Liver (tissue), 9 donors: Measurements from ENCODE around the gene MAPT. TPM values are rescaled to one million over a fixed set of nuclear protein-coding genes. Genes with fewer than 3 reads are reported as not detected.
"Not testable (repeated sequence)": the region's sequence is repeated elsewhere in the genome, so short reads cannot be mapped to it uniquely, and the experiment has no call there.

Experiments used
- DNase-seq: peaks from one replicate; pipeline ENCODE4 v3.0.0-alpha.2; 2017; ENCODE audit warnings: low spot score
- H3K27ac ChIP-seq, 2 donors: one replicate each; pipeline ENCODE4 v1.7.0; 2013; ENCODE audit warnings: inconsistent platforms in 2 of 2, low read length in 2 of 2, control low read depth in 1 of 2, low read depth in 1 of 2, mild to moderate bottlenecking in 1 of 2
- H3K27me3 ChIP-seq, 4 donors: one replicate each; pipeline versions ENCODE4 v1.6.1 to v1.7.0; 2013; ENCODE audit warnings: low read length in 3 of 4, inconsistent platforms in 1 of 4, mild to moderate bottlenecking in 1 of 4, moderate library complexity in 1 of 4; ENCODE audit not compliant: control insufficient read depth in 4 of 4, insufficient read depth in 4 of 4
- H3K36me3 ChIP-seq, 4 donors: one replicate each; pipeline versions ENCODE4 v1.6.1 to v1.7.0; 2013; ENCODE audit warnings: low read length in 3 of 4, mild to moderate bottlenecking in 3 of 4, low read depth in 1 of 4, moderate library complexity in 1 of 4; ENCODE audit not compliant: control insufficient read depth in 4 of 4, insufficient read depth in 3 of 4
- H3K4me1 ChIP-seq, 4 donors: one replicate each; pipeline versions ENCODE4 v1.6.1 to v1.7.0; 2013; ENCODE audit warnings: low read length in 3 of 4, mild to moderate bottlenecking in 3 of 4, moderate library complexity in 1 of 4; ENCODE audit not compliant: control insufficient read depth in 4 of 4, insufficient read depth in 4 of 4
- H3K4me3 ChIP-seq, 3 donors: one replicate each; pipeline versions ENCODE4 v1.6.1 to v1.7.0; 2013; ENCODE audit warnings: low read length in 3 of 3, control low read depth in 1 of 3, low read depth in 1 of 3, mild to moderate bottlenecking in 1 of 3
- H3K9ac ChIP-seq, 2 donors: one replicate each; pipeline ENCODE4 v1.7.0; 2013; ENCODE audit warnings: low read length in 2 of 2, mild to moderate bottlenecking in 2 of 2, moderate library complexity in 2 of 2, control low read depth in 1 of 2, low read depth in 1 of 2
- H3K9me3 ChIP-seq, 4 donors: one replicate each; pipeline versions ENCODE4 v1.6.1 to v1.7.0; 2013; ENCODE audit warnings: low read length in 3 of 4; ENCODE audit not compliant: control insufficient read depth in 4 of 4
- FOXA1 ChIP-seq: IDR thresholded peaks from 2 replicates; pipeline ENCODE4 v1.6.1; 2016; ENCODE audit warnings: antibody characterized with exemption
- FOXA2 ChIP-seq: IDR thresholded peaks from 2 replicates; pipeline ENCODE4 v1.6.1; 2016; ENCODE audit warnings: antibody characterized with exemption
- GABPA ChIP-seq, 2 donors: IDR thresholded peaks in 1 of 2; conservative IDR thresholded peaks in 1 of 2; 2 replicates each; pipeline ENCODE4 v1.6.1; 2016; ENCODE audit warnings: antibody characterized with exemption in 2 of 2, mild to moderate bottlenecking in 1 of 2, moderate library complexity in 1 of 2
- HNF4G ChIP-seq: IDR thresholded peaks from 2 replicates; pipeline ENCODE4 v1.6.1; 2016; ENCODE audit warnings: antibody characterized with exemption
- JUND ChIP-seq, 2 donors: IDR thresholded peaks; 2 replicates each; pipeline ENCODE4 v1.6.1; 2016; ENCODE audit warnings: antibody characterized with exemption in 2 of 2
- NR2F2 ChIP-seq: IDR thresholded peaks from 2 replicates; pipeline ENCODE4 v1.6.1; 2016; ENCODE audit warnings: antibody characterized with exemption
- RAD21 ChIP-seq, 2 donors: IDR thresholded peaks; 2 replicates each; pipeline ENCODE4 v1.6.1; 2016; ENCODE audit warnings: antibody characterized with exemption in 2 of 2, mild to moderate bottlenecking in 2 of 2
- RXRA ChIP-seq, 2 donors: IDR thresholded peaks; 2 replicates each; pipeline ENCODE4 v1.6.1; 2017 to 2018; ENCODE audit warnings: antibody characterized with exemption in 2 of 2, mild to moderate bottlenecking in 1 of 2
- SP1 ChIP-seq: IDR thresholded peaks from 2 replicates; pipeline ENCODE4 v1.6.1; 2018; ENCODE audit warnings: antibody characterized with exemption, mild to moderate bottlenecking
- TAF1 ChIP-seq: conservative IDR thresholded peaks from 2 replicates; pipeline ENCODE4 v1.6.1; 2016; ENCODE audit warnings: antibody characterized with exemption, mild to moderate bottlenecking
- WGBS: extraction: QIAGEN DNeasy Blood & Tissue Kit; methylation state at CpG from one replicate; pipeline ENCODE4 v1.1.7; 2013; 5-methylcytosine and 5-hydroxymethylcytosine counted together
- polyA plus RNA-seq, 2 donors: library from polyadenylated mRNA; stranded (reverse) in 1 of 2; unstranded in 1 of 2; fragments of 200-250 nt in 1 of 2; fragments of >200 nt in 1 of 2; fragmentation: Nextera tagmentation in 1 of 2; extraction: Ambion mirVana in 1 of 2; gene quantifications; one replicate each; pipeline versions ENCODE4 v1.2.1 to v1.2.3, GENCODE V29; 2013 to 2015
- total RNA-seq, 2 donors: library from RNA; depleted of rRNA; stranded (reverse); fragments of >200 nt; gene quantifications; one replicate each; pipeline ENCODE4 v1.2.3, GENCODE V29; 2014
- TF ChIP-seq, protein P1 (sequence below): IDR thresholded peaks from 2 replicates; pipeline ENCODE4 v1.6.1; 2016; ENCODE audit warnings: antibody characterized with exemption, mild to moderate bottlenecking
- TF ChIP-seq, protein P2 (sequence below): IDR thresholded peaks from 2 replicates; pipeline ENCODE4 v1.6.1; 2016; ENCODE audit warnings: antibody characterized with exemption
- TF ChIP-seq, protein P3 (sequence below): IDR thresholded peaks from 2 replicates; pipeline ENCODE4 v1.6.1; 2016; ENCODE audit warnings: antibody characterized with exemption
- TF ChIP-seq, protein P4 (sequence below): fragments of 150-350 bp; IDR thresholded peaks from 2 replicates; pipeline ENCODE4 v1.5.1; 2017; ENCODE audit warnings: improper control_type of control experiment, low read depth, low read length; ENCODE audit not compliant: missing input control
- donor health status: healthy.
- donor health status: healthy.
- donor health status: healthy.
- donor health status: healthy.
- donor health status: healthy.

Gene MAPT
- total and polyA plus RNA-seq, 4 donors = 0.05 to 0.67 (median 0.27) TPM

DNA sequence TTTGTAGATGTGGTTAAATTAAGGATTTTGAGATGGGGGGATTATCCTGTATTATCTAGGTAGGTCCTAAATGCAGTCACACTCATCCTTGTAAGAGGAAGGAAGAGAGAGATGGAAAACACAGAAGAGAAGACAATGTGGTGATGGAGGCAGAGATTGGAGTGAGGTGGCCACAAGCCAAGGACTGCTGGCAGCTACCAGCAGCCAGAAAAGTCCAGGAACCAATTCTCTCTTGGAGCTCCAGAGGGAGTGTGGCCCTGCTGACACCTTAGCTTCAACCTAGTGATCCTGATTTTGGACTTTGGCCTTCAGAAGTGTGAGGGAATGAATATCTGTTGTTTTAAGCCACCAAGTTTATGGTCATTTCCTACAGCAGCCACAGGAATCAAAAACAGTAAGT lies 18.0 kb downstream of the MAPT start (continued):
- TF ChIP-seq, protein P1, sequence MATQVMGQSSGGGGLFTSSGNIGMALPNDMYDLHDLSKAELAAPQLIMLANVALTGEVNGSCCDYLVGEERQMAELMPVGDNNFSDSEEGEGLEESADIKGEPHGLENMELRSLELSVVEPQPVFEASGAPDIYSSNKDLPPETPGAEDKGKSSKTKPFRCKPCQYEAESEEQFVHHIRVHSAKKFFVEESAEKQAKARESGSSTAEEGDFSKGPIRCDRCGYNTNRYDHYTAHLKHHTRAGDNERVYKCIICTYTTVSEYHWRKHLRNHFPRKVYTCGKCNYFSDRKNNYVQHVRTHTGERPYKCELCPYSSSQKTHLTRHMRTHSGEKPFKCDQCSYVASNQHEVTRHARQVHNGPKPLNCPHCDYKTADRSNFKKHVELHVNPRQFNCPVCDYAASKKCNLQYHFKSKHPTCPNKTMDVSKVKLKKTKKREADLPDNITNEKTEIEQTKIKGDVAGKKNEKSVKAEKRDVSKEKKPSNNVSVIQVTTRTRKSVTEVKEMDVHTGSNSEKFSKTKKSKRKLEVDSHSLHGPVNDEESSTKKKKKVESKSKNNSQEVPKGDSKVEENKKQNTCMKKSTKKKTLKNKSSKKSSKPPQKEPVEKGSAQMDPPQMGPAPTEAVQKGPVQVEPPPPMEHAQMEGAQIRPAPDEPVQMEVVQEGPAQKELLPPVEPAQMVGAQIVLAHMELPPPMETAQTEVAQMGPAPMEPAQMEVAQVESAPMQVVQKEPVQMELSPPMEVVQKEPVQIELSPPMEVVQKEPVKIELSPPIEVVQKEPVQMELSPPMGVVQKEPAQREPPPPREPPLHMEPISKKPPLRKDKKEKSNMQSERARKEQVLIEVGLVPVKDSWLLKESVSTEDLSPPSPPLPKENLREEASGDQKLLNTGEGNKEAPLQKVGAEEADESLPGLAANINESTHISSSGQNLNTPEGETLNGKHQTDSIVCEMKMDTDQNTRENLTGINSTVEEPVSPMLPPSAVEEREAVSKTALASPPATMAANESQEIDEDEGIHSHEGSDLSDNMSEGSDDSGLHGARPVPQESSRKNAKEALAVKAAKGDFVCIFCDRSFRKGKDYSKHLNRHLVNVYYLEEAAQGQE = no peak

DNA sequence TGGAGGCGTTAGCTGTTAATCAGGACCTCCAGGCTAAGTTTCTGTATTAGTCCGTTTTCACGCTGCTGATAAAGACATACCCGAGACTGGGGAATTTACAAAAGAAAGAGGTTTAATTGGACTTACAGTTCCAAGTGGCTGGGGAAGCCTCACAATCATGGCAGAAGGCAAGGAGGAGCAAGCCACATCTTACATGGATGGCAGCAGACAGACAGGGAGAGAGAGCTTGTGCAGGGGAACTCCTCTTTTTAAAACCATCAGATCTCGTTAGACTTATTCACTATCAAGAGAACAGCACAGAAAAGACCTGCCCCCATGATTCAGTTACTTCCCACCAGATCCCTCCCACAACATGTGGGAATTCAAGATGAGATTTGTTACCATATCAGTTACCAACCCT lies 18.7 kb downstream of the MAPT start:
- H3K9me3 ChIP-seq, H3K27me3 ChIP-seq, H3K9ac ChIP-seq, H3K36me3 ChIP-seq, H3K27ac ChIP-seq, H3K4me3 ChIP-seq, DNase-seq: not testable (repeated sequence)
- WGBS = 89% methylated on average over 5 of the region's 5 CpGs
- H3K4me1 ChIP-seq = peaks cover 0 to 31% (median 0%) of the 10 kb centered on the region in 4 donors

DNA sequence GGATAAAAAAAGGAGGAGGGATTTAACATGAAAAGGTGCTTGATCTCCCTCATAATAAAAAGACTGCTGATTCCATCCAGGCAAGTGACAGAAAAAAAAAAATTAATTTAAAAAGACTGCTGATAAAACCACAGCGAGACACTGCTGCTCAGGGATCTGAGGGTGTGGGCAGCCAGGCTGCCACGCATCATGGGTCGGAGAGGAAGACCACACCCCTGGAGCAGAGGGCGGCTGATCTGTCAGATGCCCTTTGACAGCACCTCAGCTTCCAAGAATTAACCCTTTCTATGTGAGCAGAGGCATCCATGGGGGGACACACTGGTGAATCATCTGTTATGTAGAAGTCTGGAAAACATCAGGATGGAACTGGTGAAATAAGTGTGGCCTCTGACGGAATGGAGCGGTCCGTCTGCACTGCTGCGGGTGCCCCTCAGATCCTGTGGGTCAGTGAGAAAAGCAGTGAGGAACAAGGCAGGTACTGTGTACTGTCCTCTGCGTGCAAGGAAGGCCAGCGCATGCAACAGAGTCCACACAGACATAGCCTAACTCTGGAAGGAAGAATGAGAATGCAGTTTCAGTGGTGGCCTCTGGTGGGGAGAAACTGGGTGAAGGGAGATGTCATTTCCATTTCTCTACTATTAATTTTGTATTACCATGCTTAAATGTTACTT lies 19.8 kb downstream of the MAPT start:
- WGBS = 71% methylated on average over 10 of the region's 10 CpGs
- no peak overlapping the region for H3K9ac ChIP-seq

More for the DNA sequence above, 19.8 kb downstream of the MAPT start:
- H3K4me3 ChIP-seq = no peak overlapping the region
- H3K27me3 ChIP-seq = no peaks in the 10 kb centered on the region
- H3K36me3 ChIP-seq = peaks cover 0 to 5% (median 1%) of the 10 kb centered on the region in 4 donors
- no peak for DNase-seq
- no peak overlapping the region for H3K27ac ChIP-seq
- H3K9me3 ChIP-seq = peaks cover 0 to 2% (median 0%) of the 10 kb centered on the region in 4 donors
- TF ChIP-seq NR2F2 (no peak), RAD21 (IDR thresholded peaks at IDR 0.05) (no peak), JUND (IDR thresholded peaks at IDR 0.05) (no peak), FOXA2 (no peak), FOXA1 (no peak), HNF4G (no peak), RXRA (IDR thresholded peaks at IDR 0.05) (no peak), TAF1 (no peak), GABPA (IDR thresholded peaks at IDR 0.05 in 1 of 2, conservative IDR thresholded peaks at IDR 0.05 in 1 of 2) (no peak), SP1 (no peak)
- TF ChIP-seq, protein P2, sequence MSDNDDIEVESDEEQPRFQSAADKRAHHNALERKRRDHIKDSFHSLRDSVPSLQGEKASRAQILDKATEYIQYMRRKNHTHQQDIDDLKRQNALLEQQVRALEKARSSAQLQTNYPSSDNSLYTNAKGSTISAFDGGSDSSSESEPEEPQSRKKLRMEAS = no peak
- TF ChIP-seq, protein P3, sequence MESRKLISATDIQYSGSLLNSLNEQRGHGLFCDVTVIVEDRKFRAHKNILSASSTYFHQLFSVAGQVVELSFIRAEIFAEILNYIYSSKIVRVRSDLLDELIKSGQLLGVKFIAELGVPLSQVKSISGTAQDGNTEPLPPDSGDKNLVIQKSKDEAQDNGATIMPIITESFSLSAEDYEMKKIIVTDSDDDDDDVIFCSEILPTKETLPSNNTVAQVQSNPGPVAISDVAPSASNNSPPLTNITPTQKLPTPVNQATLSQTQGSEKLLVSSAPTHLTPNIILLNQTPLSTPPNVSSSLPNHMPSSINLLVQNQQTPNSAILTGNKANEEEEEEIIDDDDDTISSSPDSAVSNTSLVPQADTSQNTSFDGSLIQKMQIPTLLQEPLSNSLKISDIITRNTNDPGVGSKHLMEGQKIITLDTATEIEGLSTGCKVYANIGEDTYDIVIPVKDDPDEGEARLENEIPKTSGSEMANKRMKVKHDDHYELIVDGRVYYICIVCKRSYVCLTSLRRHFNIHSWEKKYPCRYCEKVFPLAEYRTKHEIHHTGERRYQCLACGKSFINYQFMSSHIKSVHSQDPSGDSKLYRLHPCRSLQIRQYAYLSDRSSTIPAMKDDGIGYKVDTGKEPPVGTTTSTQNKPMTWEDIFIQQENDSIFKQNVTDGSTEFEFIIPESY = no peak
- TF ChIP-seq, protein P4, sequence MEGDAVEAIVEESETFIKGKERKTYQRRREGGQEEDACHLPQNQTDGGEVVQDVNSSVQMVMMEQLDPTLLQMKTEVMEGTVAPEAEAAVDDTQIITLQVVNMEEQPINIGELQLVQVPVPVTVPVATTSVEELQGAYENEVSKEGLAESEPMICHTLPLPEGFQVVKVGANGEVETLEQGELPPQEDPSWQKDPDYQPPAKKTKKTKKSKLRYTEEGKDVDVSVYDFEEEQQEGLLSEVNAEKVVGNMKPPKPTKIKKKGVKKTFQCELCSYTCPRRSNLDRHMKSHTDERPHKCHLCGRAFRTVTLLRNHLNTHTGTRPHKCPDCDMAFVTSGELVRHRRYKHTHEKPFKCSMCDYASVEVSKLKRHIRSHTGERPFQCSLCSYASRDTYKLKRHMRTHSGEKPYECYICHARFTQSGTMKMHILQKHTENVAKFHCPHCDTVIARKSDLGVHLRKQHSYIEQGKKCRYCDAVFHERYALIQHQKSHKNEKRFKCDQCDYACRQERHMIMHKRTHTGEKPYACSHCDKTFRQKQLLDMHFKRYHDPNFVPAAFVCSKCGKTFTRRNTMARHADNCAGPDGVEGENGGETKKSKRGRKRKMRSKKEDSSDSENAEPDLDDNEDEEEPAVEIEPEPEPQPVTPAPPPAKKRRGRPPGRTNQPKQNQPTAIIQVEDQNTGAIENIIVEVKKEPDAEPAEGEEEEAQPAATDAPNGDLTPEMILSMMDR = no peak
- TF ChIP-seq, protein P1 = no peak
- H3K4me1 ChIP-seq = peaks cover 0 to 30% (median 0%) of the 10 kb centered on the region in 4 donors
